ENCODE data around the gene PDZD7.
A peak's percentile ranks its signal among the peaks of the same experiment; 100 is the strongest.

PDZD7 gene

DNA sequence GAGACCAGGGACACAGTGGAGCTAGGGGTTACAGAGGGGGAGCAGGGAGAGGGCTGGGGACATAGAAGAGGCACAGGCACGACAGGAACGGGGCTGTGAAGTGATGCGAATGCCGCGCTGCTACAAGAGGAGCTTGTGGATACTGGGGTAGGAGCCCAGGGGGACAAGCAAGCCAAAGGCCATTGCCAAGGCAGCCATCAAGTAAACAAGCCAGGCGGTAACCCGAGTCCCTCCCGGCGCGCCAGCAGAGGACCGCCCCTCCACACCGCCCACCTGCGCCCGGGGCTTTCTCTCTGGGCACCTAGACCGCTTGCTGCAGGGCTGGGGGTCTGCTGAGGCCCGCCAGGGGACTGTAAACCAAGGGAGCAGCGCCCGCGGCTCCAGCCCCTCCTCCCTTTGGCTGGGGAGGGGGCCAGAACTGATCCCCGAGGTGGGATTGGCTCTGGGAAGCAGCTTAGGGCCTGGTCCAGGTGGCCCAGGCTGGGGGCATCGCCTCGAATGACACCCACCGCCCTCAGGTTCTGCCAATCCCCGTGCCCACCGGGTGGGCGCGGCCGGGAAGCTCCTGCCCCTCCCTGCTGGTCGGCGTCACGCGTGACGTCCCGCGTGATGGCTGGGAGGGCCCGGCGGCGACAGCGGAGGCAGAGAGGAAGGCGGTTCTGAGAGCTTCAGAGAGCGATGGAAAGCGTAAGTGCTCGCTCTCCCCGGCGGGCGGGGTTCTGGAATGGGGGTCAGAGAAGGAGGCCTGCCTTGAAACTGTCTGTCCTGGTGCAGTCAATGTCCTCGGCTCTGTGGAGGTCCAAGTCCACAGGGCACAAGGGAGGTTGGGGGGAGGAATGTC is 1.1 kb upstream of the PDZD7 start:
- DNase-seq (ENCODE audit: low read depth) = peak; percentile 68
- H3K4me3 ChIP-seq (ENCODE audit: low read depth, low read length) = peak overlapping the region; percentile 80
- TF ChIP-seq, protein P1, sequence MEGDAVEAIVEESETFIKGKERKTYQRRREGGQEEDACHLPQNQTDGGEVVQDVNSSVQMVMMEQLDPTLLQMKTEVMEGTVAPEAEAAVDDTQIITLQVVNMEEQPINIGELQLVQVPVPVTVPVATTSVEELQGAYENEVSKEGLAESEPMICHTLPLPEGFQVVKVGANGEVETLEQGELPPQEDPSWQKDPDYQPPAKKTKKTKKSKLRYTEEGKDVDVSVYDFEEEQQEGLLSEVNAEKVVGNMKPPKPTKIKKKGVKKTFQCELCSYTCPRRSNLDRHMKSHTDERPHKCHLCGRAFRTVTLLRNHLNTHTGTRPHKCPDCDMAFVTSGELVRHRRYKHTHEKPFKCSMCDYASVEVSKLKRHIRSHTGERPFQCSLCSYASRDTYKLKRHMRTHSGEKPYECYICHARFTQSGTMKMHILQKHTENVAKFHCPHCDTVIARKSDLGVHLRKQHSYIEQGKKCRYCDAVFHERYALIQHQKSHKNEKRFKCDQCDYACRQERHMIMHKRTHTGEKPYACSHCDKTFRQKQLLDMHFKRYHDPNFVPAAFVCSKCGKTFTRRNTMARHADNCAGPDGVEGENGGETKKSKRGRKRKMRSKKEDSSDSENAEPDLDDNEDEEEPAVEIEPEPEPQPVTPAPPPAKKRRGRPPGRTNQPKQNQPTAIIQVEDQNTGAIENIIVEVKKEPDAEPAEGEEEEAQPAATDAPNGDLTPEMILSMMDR (conservative IDR thresholded peaks at IDR 0.05; ENCODE audit: low read depth, low read length) = no peak

DNA sequence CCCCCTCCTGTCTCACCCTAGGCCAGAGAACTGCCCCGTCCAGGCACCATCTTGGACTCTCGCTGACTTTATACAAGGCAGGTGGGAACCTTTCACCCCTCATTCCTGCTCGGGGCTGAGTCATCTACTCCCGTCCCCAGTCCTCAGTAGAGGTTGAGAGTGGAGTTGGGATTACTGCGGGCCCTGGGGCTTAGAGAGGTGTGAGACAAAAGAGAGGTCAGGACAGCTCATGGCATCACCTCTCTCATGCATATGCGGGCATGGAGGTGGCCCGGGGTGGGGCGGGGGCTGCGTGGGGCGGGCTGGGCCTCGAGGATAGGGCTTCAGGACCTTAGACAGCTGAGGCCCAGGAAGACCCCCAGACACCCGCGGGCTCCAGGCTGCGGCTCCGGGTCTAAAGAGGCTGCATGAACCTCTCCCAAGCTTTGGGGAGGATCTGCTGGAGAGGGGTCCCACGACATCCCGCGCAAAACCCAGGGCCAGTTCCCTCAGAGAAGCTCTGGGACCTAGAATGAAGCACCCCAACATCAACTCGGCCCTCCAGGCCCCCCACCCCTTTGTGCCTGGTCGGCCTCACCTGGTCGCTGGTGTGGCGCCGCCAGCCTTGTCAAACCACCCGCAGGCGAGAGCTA is 317 bp downstream of the PDZD7 start:
- H3K4me3 ChIP-seq (ENCODE audit: low read depth, low read length) = peak overlapping the region; percentile 80
- TF ChIP-seq, protein P1 (conservative IDR thresholded peaks at IDR 0.05; ENCODE audit: low read depth, low read length) = no peak
- DNase-seq (ENCODE audit: low read depth) = no peak

DNA sequence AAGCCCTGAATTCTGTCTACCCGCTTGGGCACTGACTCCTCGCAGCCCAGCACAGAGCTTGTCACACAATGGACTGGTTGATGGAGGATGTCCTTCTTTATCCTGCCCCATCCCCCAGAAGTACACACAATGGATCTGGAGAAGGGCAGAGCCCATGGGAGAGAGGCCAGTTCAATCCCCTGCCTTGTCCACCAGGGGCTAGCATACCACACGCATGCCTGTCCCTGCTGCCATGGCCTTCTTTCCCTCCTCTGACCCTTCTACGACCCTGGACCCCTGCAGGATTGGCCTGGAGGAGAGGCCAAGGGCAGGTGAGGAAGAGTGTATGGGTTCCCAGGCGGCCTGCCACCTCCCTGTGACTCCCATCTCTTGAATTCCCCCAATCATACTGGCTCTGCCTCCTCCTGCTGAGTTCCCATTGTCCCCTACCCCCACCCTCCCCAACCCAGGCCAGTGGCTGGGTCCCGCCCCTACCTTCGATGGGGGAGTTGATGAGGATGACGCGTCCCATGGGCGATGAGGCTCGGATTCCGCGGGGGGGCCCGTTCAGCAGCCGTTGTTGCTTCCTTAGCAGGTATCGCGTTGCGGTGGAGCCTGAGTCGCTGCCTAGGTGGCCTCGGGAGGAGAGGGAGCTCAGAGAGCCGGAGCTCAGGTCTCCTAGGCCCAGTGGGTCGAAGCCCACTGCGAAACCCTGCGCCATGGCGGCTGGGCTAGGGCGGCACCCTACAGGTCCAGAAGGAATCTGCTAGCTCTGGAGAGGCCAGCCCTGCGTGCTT is 1.2 kb downstream of the PDZD7 start:
- TF ChIP-seq, protein P1 (conservative IDR thresholded peaks at IDR 0.05; ENCODE audit: low read depth, low read length) = peak; percentile 31

DNA sequence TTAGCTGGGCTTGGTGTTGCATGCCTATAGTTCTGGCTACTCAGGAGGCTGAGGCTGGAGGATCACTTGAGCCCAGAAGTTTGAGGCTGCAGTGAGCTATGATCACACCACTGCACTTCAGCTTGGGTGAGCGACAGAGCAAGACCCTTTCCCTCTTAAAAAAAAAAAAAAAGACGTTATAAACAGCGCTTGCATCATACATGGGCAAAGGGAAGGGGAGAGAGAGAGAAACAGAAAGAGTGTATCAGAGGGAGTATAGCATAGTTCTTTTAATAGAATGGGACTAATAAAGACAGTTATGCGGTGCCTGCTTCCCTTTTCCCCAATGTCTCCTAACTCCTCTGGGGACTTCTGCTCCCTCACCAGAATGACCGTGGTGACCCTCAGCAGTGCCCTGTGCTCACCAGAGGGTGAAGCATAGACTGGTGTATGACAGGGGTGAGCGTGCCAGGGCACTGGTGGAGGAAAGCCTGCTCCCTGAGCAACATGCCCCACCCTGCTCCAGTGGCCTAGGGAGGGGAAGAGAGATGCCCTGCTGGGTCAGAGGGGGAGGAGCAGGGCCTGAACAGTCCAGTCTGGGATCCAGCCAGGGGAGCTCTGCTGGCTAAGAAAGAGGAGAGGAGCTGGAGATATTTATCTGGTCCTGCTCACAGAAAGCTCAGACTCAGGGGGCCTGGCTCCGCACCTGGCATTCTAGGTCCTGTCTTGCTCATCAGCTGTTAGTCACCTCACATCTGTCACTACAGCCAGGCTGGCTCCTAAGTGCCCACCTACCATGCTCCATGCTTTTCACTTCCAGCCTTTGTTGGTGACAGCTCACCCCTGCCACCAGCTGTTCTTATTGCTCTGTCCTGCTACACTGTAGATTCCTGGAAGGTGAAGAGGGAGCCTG is 2.2 kb downstream of the PDZD7 start:
- H3K4me3 ChIP-seq (ENCODE audit: low read depth, low read length) = no peak overlapping the region

More for the DNA sequence above, 1.2 kb downstream of the PDZD7 start:
- DNase-seq (ENCODE audit: low read depth) = no peak
- no peak overlapping the region for H3K4me3 ChIP-seq (ENCODE audit: low read depth, low read length)

DNA sequence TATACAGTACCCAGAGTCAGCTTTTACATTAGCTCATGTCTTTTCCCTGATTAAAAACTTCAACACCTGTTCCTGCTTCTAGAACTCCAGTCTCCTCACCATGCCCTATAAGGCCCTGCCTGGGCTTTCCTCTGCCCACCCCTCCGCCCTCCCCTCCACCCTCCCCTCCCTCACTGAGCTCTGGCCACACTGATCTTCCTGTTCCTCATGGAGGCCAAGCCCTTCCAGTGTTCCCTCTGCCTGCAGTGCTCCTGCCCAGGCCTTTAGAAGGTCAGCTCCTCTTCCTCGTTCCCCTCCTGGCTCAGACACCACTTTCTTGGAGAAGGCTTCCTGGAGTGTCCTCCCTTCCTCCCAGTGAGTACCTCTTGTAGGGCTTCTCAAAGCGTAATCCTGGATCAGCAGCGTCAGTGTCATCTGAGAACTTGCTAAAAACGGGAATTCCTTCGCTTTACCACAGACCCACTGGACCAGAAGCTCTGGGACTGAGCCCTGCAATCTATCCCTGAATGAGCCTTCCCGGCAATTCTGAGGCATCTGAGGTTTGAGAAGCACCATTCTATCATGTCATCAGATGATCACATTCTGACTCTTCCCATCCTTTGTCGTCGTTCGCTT is 3.7 kb downstream of the PDZD7 start:
- no peak overlapping the region for H3K4me3 ChIP-seq (ENCODE audit: low read depth, low read length)
- TF ChIP-seq, protein P1 (conservative IDR thresholded peaks at IDR 0.05; ENCODE audit: low read depth, low read length) = no peak
- DNase-seq (ENCODE audit: low read depth) = no peak

More for the DNA sequence above, 2.2 kb downstream of the PDZD7 start:
- TF ChIP-seq, protein P1 (conservative IDR thresholded peaks at IDR 0.05; ENCODE audit: low read depth, low read length) = no peak
- DNase-seq (ENCODE audit: low read depth) = no peak
